Smooth muscle cell of the brain vasculature (primary cell): ENCODE measurements around the gene PARD3B.
"Not testable (repeated sequence)": the region's sequence is repeated elsewhere in the genome, so short reads cannot be mapped to it uniquely, and the experiment has no call there.

ENCODE experiments used
- DNase-seq: peaks from one replicate; pipeline ENCODE4 v3.0.0-alpha.2; 2012; ENCODE audit warnings: low read depth, low spot score

Gene PARD3B

GRCh38 chr2:204538182-204539018 lies 6.9 kb upstream of the PARD3B start:
- no peak for DNase-seq

- DNase-seq: no peak
These were observed 6.3 kb upstream of the PARD3B start for GRCh38 chr2:204539019-204539385.

- DNase-seq: no peak
These were observed 3.6 kb upstream of the PARD3B start for GRCh38 chr2:204541637-204542036.

GRCh38 chr2:204542982-204543608 lies 2.2 kb upstream of the PARD3B start:
- no peak for DNase-seq

- no peak for DNase-seq
These were observed 823 bp downstream of the PARD3B start for GRCh38 chr2:204545861-204546735.

GRCh38 chr2:204550751-204551511 lies 5.7 kb downstream of the PARD3B start:
- DNase-seq: no peak

GRCh38 chr2:204551512-204551863 lies 6.2 kb downstream of the PARD3B start:
- no peak for DNase-seq

GRCh38 chr2:204557604-204558003 lies 12.3 kb downstream of the PARD3B start:
- no peak for DNase-seq

- DNase-seq: not testable (repeated sequence)
These were observed 14.1 kb downstream of the PARD3B start for GRCh38 chr2:204559358-204559757.

GRCh38 chr2:204560902-204561301 lies 15.6 kb downstream of the PARD3B start:
- no peak for DNase-seq

GRCh38 chr2:204561771-204562170 lies 16.5 kb downstream of the PARD3B start:
- DNase-seq: no peak

GRCh38 chr2:204566439-204566838 lies 21.2 kb downstream of the PARD3B start:
- no peak for DNase-seq

GRCh38 chr2:204570421-204570820 lies 25.1 kb downstream of the PARD3B start:
- no peak for DNase-seq

GRCh38 chr2:204571041-204571440 lies 25.8 kb downstream of the PARD3B start:
- DNase-seq: no peak

- no peak for DNase-seq
These were observed 26.6 kb downstream of the PARD3B start for GRCh38 chr2:204571911-204572310.

- no peak for DNase-seq
These were observed 27.9 kb downstream of the PARD3B start for GRCh38 chr2:204573221-204573620.

- DNase-seq: no peak
These were observed 29.2 kb downstream of the PARD3B start for GRCh38 chr2:204574486-204574885.

- DNase-seq: no peak
These were observed 30.2 kb downstream of the PARD3B start for GRCh38 chr2:204575463-204575862.

- no peak for DNase-seq
These were observed 31.2 kb downstream of the PARD3B start for GRCh38 chr2:204576362-204576979.

GRCh38 chr2:204578928-204579598 lies 33.8 kb downstream of the PARD3B start:
- DNase-seq: no peak

- no peak for DNase-seq
These were observed 36.7 kb downstream of the PARD3B start for GRCh38 chr2:204581946-204582345.
